HS-5 (cell line): Measurements from ENCODE around the gene RPS8.
"Not testable (repeated sequence)": the region's sequence is repeated elsewhere in the genome, so short reads cannot be mapped to it uniquely, and the experiment has no call there.

Experiments
- DNase-seq: peaks from one replicate; pipeline ENCODE4 v3.0.0-alpha.2; 2012; ENCODE audit warnings: low read depth

RPS8 gene

DNA sequence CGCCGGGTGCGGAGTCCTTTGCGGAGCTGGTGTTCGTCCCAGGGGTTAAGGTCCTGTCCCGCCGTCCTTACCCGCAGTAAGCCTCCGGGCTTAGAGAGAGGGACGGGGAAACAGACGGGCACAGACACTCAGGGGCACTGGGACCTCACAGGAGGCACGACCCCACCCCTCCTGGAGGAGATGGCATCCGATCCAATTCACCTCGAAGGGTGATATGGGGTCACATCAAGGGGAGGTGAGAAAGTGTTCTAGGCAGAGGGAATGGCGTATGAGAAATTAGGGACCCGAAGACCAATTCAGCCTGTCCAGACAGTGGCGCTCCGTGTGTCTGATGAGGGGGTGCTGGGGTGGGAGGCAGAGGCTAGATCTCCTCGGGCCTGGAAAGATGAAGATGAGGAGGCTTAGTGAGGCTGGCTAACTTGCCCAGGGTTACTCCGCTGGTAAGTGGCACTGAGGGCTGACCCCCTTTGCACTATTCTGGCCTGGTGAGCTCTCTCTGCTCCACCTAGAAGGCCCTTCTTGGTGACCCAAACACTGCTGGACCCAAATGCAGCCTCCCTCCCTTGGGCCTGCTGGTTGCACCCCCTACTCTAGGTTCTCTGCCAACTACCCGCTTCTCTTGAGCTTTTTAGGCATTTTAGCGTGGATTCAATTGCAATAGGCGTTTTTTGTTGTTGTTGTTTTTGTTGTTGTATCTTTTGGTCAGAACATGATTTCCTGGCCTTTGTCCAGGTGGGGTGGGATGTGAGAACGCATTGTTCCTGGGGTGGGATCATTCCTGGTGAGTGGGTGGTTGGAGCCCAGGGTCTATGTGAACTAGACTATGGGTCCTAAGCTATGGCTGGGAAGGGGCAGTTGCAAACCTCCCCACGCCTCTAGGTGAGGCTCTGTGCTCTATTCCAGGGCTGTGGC is 45.2 kb downstream of the RPS8 start:
- DNase-seq, result no peak

- DNase-seq, result no peak
These were observed 45.9 kb downstream of the RPS8 start for GRCh38 chr1:44821240-44821715.

DNA sequence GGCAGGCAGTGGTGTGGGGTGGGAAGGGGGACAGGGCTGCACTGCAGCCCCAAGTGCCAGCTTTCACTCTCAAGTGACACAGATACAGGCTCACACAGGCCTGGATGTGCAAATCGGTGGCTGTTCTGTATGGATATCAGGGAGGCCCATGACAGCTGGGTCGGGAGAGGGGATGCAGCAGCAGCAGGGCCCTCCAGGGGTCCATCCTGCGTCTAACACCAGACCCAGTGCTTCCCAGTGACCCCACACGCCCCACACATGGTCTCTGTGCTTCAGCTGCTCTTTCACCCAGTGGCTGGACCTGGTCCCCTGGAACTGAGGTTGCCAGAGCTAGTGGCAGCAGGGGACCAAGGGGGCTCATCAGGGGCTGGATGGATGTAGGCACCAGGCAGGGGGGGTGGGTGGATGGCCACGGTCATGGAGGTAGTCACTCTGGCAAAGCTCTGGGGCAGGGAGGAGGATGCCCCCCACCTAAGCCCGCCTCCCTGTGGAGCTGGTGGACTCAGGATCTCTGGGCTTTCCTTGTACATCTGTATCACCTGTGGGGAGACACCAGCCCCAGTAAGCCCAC is 46.9 kb downstream of the RPS8 start:
- DNase-seq, result no peak

DNA sequence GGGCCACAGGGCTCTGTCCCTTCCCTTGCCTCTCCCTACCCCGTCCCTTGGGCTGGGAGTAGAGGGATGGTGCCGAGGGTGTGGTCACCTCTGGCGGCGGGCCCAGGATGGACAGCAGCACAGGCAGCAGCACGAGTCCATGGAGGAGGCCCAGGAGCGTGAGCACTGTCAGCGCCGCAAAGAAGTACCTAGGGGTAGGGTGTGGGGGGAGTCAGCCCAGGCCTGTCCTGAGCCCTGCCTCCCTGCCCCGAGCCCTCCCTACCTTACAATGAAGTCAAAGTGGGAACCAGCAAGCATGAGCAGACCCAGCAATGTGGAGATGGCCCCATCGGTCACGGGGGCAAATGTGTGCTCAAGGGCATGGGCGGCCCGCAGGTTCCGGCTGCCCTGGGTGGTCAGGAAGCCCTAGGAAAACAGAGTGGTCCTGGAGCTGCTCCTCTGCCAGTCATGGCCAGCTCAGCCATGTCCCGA is 47.7 kb downstream of the RPS8 start:
- no peak for DNase-seq

DNA sequence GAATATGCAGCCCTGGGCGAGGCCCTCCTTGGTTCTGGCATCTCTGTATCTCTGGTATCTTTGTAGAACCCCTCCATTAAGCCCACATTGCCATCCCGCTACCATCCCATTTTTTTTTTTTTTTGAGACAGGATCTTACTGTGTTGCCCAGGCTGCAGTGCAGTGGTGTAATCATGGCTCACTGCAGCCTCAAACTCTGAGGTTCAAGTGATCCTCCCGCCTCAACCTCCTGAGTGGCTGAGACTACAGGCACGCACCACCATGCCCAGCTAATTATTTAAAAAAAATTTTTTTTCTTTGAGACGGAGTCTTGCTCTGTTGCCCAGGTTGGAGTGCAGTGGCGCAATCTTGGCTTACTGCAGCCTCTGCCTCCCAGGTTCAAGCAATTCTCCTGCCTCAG is 49.1 kb downstream of the RPS8 start:
- not testable (repeated sequence) for DNase-seq

- DNase-seq, result no peak
These were observed 51.2 kb downstream of the RPS8 start for GRCh38 chr1:44826375-44827196.

DNA sequence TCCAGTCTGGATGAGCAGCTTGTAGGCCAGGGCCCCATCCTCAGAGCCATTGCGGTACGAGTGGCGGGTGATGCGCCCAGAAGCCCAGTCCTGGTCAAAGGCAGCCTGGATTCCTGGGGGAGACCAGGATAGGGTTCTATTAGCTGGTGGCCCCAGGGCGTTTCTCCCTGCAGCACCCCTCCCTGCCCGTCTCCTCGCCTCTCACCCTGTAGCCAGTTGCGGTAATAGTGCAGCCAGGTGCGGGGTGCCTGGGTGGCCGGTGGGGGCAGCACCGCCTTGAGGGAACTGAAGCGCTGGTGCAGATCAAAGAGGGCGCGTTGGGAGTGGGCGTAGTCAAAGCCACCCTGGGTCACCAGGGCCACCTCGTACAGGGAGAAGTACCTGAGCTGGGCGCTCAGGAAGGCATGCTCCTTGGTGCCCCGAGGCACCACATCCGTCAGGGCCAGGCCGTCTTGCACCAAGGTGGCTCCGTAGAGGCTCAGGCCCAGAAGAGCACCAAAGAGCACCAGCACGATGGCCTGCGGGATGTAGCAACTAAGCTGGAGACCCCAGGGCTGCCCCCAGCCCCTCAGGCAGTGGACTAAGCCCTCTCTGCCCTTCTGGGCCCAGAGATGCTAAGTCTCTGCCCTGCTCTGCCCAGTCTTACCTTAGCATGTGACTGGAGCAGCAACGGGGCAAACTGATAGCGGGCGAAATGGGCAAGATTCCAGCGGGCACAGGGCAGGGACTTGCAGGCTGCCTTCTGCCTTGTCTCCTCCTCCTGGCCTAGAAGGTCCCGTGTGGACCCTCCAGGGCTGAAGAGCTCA is 52.1 kb downstream of the RPS8 start:
- DNase-seq, result no peak

DNA sequence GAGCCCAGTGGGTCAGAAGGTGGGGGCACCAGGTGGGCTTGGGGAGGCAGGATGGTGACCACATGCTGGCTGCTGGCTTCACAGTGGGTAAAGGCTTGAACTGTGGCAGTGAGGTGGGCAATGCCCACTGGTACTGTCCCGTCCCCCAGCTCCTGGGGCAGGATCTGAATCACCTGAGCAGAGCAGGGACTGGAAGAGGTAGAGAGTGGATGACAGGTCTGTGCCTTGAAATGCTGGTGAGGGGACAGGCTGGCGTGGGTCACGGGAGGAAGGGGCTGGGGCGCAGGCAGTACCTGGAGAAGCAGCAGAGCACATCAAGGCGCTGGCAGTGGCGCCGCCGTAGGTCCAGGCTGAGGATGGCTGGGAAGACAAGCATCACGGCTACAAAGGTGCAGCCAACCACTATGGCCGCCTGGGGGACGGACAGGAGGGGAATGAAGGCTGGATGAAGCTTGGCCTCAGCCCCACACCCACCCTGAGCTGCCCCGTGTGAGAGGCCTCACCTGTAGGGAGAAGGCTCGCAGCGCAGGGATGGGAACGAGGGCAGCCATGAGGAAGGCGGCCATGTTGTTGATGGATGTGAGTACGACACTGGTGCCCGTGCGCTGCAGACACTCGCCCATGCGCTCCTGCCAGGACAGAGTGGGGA is 52.8 kb downstream of the RPS8 start:
- no peak for DNase-seq
